ENCODE data around the gene DEFB124.

DNA sequence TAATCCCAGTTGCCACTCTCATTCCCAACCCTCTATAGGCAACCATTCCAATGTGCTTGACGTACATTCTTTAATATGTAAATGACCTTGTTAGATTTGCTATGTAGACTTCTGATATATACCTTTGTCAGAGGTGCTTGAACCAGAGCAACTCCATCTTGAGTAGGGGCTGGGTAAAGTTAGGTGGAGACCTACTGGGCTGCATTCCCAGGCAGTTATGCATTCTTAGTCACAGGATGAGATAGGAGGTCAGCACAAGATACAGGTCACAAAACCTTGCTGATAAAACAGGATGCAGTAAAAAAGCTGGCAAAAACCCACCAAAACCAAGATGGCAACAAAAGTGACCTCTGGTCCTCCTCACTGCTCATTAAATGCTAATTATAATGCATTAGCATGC is 31.0 kb upstream of the DEFB124 start:
- TF ChIP-seq TCF4 (CRISPR knock-in tag; IDR thresholded peaks at IDR 0.05; ENCODE audit: borderline replicate concordance) (no peak), GLIS3 (CRISPR knock-in tag; IDR thresholded peaks at IDR 0.05) (no peak), ARNTL (CRISPR knock-in tag; IDR thresholded peaks at IDR 0.05; ENCODE audit: borderline replicate concordance, low read depth) (no peak), CSDC2 (CRISPR knock-in tag; IDR thresholded peaks at IDR 0.05) (no peak), ZNF70 (CRISPR knock-in tag; IDR thresholded peaks at IDR 0.05) (no peak), ZFP3 (CRISPR knock-in tag; IDR thresholded peaks at IDR 0.05) (no peak), TOX (CRISPR knock-in tag; IDR thresholded peaks at IDR 0.05; ENCODE audit: borderline replicate concordance) (no peak), ZNF8 (CRISPR knock-in tag; IDR thresholded peaks at IDR 0.05) (no peak), SNAI2 (CRISPR knock-in tag; IDR thresholded peaks at IDR 0.05) (no peak)
- TF ChIP-seq, protein P1, sequence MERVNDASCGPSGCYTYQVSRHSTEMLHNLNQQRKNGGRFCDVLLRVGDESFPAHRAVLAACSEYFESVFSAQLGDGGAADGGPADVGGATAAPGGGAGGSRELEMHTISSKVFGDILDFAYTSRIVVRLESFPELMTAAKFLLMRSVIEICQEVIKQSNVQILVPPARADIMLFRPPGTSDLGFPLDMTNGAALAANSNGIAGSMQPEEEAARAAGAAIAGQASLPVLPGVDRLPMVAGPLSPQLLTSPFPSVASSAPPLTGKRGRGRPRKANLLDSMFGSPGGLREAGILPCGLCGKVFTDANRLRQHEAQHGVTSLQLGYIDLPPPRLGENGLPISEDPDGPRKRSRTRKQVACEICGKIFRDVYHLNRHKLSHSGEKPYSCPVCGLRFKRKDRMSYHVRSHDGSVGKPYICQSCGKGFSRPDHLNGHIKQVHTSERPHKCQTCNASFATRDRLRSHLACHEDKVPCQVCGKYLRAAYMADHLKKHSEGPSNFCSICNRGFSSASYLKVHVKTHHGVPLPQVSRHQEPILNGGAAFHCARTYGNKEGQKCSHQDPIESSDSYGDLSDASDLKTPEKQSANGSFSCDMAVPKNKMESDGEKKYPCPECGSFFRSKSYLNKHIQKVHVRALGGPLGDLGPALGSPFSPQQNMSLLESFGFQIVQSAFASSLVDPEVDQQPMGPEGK (CRISPR knock-in tag; IDR thresholded peaks at IDR 0.05; ENCODE audit: borderline replicate concordance): no peak
- TF ChIP-seq, protein P2, sequence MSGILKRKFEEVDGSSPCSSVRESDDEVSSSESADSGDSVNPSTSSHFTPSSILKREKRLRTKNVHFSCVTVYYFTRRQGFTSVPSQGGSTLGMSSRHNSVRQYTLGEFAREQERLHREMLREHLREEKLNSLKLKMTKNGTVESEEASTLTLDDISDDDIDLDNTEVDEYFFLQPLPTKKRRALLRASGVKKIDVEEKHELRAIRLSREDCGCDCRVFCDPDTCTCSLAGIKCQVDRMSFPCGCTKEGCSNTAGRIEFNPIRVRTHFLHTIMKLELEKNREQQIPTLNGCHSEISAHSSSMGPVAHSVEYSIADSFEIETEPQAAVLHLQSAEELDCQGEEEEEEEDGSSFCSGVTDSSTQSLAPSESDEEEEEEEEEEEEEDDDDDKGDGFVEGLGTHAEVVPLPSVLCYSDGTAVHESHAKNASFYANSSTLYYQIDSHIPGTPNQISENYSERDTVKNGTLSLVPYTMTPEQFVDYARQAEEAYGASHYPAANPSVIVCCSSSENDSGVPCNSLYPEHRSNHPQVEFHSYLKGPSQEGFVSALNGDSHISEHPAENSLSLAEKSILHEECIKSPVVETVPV (CRISPR knock-in tag; IDR thresholded peaks at IDR 0.05): no peak
